Measurements from ENCODE around the gene CROCC2.

DNA sequence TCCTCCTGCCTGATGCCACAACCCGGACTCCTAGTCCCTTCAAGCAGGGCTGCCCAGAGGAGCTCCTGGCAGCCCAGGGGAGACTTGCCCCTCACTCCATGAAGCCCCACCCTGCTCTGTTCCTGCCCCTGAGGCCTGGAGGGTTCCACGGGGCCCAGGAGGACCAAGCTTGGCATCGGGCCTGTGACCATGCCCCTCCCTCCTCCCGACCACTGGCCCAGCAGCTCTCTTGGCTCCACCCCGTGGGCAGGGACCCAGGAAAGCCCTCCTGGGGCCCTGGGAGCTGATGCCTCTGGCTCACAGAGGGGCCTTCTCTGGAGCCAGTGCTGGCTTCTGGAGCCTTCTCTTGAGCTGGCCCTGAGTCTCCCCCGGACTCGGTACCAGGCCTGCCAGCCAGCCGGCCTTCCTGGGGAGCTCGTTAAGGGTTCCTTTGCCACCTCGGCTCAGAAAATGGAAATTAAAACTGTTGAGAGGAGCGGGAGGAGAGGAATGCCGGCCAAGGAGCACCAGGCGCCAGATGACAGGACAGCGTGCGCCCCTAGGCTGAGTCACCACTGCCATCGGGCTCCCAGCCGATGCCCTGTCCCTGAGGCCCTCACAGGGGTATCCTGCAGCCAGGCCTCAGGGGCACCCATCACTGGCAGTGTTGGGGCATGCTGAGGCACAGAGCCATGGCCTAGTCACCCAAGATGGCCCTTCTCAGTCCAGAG is 51.7 kb downstream of the CROCC2 start:
- TF ChIP-seq, protein P1, sequence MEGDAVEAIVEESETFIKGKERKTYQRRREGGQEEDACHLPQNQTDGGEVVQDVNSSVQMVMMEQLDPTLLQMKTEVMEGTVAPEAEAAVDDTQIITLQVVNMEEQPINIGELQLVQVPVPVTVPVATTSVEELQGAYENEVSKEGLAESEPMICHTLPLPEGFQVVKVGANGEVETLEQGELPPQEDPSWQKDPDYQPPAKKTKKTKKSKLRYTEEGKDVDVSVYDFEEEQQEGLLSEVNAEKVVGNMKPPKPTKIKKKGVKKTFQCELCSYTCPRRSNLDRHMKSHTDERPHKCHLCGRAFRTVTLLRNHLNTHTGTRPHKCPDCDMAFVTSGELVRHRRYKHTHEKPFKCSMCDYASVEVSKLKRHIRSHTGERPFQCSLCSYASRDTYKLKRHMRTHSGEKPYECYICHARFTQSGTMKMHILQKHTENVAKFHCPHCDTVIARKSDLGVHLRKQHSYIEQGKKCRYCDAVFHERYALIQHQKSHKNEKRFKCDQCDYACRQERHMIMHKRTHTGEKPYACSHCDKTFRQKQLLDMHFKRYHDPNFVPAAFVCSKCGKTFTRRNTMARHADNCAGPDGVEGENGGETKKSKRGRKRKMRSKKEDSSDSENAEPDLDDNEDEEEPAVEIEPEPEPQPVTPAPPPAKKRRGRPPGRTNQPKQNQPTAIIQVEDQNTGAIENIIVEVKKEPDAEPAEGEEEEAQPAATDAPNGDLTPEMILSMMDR (IDR thresholded peaks at IDR 0.05 in 4 of 5, conservative IDR thresholded peaks at IDR 0.05 in 1 of 5): no peak
- no peak for TF ChIP-seq POLR2A (IDR thresholded peaks at IDR 0.05)
